ENCODE results near the gene ERICH6B.

ERICH6B gene

GRCh38 chr13:45500492-45501174 is 114.9 kb downstream of the ERICH6B start:
- DNase-seq (ENCODE audit: low read depth in 2 of 2) = no peak

DNA sequence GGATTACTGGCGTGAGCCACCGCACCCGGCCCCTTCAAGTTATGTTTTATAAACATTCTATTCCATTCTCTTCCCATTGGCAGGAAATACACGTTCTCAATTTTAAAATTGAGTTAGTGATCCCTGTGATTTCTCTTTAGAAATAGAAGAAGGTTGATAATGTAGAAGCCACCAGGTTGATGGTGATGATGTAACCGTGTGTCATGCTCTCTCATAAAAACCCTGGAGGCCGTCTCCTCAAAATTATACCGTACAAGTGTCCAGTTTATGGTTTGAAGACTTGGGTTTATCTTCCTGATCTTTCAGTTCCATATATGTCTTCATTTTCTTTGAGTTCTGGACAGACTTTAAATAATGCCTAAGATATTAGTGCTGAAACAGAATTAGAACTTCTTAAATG is 118.6 kb downstream of the ERICH6B start:
- DNase-seq (ENCODE audit: low read depth in 2 of 2) = no peak

DNA sequence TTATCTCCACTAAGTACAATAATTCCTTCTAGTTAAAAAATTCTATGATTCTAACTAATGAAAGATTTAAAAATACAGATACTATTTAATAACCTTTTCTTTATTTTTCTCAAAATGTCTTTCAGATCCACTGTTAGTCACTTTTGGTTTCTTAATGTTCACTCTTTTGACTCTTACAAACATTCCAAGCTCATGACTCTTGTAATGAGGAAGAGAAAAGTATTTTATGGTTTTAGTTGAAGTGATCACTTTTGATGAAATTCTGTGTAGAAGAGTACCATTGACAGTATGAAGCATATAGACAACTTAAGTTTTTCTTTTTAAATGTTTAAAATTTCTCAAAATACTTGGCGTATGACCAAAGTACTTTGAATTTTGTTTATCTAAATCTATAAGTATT is 123.0 kb downstream of the ERICH6B start:
- no peak for DNase-seq (ENCODE audit: low read depth in 2 of 2)
